Naive B cell (primary cell): ENCODE results near the gene KCNC3. TPM values are rescaled to one million over a fixed set of nuclear protein-coding genes. Genes with fewer than 3 reads are reported as not detected.

Experiments
- ATAC-seq, 2 donors: fragments of 150-1000 bp; cut with Tn5 transposase; 2 replicates each; pipeline ENCODE4 v1.10.0; 2021; ENCODE audit warnings: low read depth in 2 of 2, mild to moderate bottlenecking in 2 of 2, moderate library complexity in 2 of 2
- DNase-seq: peaks from one replicate; pipeline ENCODE4 v3.0.0; 2022
- H3K27ac Mint-ChIP-seq, 6 donors: one replicate each; pipeline ENCODE4 v1.8.0; 2020 to 2022; ENCODE audit warnings: mild to moderate bottlenecking in 6 of 6, mixed read lengths in 6 of 6, moderate library complexity in 5 of 6, inconsistent platforms in 2 of 6
- H3K27me3 Mint-ChIP-seq, 3 donors: one replicate each; pipeline ENCODE4 v1.8.0; 2021 to 2022; ENCODE audit warnings: mixed read lengths in 3 of 3, mild to moderate bottlenecking in 1 of 3
- H3K36me3 Mint-ChIP-seq, 2 donors: one replicate each; pipeline ENCODE4 v1.8.0; 2020 to 2022; ENCODE audit warnings: mixed read lengths in 2 of 2, inconsistent platforms in 1 of 2, mild to moderate bottlenecking in 1 of 2
- H3K4me1 Mint-ChIP-seq, 3 donors: one replicate each; pipeline ENCODE4 v1.8.0; 2020 to 2022; ENCODE audit warnings: mixed read lengths in 3 of 3, inconsistent platforms in 1 of 3, mild to moderate bottlenecking in 1 of 3, moderate library complexity in 1 of 3
- H3K4me3 Mint-ChIP-seq, 8 donors: one replicate each; pipeline ENCODE4 v1.8.0; 2020 to 2022; ENCODE audit warnings: mild to moderate bottlenecking in 8 of 8, mixed read lengths in 8 of 8, moderate library complexity in 8 of 8, inconsistent platforms in 2 of 8
- H3K9me3 Mint-ChIP-seq, 7 donors: one replicate each; pipeline ENCODE4 v1.8.0; 2020 to 2022; ENCODE audit warnings: mixed read lengths in 7 of 7, mild to moderate bottlenecking in 5 of 7, inconsistent platforms in 2 of 7, moderate library complexity in 1 of 7
- polyA plus RNA-seq, 6 donors: library from polyadenylated mRNA; unstranded; fragments of 300-500 nt; fragmentation: Illumina TruSeq; gene quantifications; one replicate each; pipeline ENCODE4 v1.2.3, GENCODE V29; 2021; ENCODE audit warnings: low read depth in 6 of 6

Gene KCNC3
- polyA plus RNA-seq, 6 donors from 2014 or later = 0.08 to 0.12 TPM; not detected in 4

DNA sequence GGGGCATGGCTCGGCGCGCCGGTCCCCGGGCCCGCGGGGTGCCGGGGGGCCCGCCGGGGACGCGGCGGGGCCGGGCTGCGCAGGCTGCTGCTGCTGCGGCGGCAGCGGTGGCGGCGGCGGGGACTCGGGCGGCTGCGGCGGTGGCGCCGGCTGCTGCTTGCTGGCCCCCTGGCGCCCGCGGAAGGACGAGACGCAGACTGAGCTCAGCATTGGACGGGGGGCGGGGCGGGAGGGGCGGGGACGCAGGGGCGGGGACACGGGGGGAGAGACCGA, 368 bp downstream of the KCNC3 start:
- ATAC-seq (no peak), DNase-seq (no peak)
- Mint-ChIP-seq H3K4me3 (peak overlapping the region; percentile 86 to 96 (median 92)), H3K36me3 (peaks cover 0 to 12% of the 10 kb centered on the region in 2 donors), H3K9me3 (peaks cover 0 to 21% (median 7%) of the 10 kb centered on the region in 7 donors), H3K4me1 (peaks cover 68 to 73% (median 72%) of the 10 kb centered on the region in 3 donors), H3K27me3 (peaks cover 5 to 20% (median 13%) of the 10 kb centered on the region in 3 donors), H3K27ac (peak overlapping the region in 3 of 6 donors; percentile 54 to 97 (median 85))

DNA sequence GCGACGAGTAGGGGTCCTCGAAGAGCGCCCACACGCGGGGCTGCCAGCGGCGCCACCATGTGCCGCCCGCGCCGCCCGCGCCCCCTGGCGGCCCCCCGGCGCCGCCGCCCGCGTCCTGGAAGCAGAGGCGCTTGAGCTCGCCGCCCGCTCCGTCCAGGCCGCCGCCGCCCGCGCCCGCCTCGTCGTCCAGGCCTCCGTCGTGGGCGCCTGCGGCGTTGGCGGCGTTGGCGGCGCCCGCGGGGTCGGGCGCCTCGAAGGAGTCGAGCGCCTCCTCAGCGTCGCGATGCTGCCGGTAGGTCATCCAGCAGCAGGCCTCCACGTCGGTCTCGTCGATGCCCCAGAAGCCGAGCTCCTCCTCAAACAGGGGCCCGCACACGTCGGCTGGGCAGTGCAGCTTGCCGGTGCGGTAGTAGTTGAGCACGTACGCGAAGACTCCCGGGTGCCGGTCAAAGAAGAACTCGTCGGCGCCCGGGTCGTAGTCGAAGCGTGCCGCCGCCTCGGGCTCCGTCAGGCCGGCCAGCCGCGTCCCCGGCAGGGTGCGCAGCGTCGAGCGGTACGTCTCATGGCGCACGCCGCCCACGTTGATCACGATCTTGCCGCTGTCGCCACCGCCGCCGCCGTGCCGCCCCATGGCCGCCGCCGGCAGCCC, 829 bp downstream of the KCNC3 start:
- Mint-ChIP-seq H3K4me3 (peak overlapping the region in 5 of 8 donors; percentile 16 to 88 (median 76)), H3K4me1 (peaks cover 67 to 68% (median 67%) of the 10 kb centered on the region in 3 donors)
- DNase-seq = no peak

DNA sequence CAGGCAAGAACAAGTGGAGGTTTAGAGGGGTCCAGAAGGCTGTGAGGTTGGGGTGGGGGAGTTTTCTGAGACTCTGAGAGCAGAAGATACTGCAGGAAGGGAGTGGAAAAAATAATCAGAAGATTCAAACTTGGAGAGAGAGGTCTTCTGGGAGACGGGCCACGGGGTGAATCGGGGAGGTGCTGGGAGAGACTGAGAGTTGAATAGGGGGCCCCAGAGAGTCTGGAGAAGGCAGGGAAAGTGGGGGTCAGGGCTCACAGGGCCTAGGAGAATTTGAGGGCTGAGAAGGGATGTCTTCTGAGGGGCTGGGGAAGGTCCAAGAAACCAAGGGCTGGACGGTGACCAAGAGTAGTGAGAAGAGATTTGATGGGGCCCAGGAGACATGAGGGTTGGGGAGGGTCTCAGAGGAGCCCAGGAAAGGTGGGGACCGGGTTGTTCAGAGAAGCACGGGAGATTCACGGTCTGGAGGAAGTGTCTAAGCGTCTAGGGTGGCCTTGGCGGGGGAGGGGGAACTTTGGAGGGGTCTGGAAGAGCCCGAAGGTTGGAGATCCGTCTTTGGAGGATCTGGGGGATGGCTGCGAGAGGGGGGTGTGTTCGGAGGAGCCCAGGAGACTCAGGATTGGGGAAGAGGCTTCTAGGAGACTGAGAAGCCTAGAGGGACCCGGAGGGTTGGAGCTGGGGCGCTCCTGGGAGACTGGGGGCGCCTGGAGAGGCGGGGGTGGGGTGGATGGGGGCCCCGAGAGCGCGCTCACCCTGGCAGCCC, 1.5 kb downstream of the KCNC3 start:
- Mint-ChIP-seq H3K4me3 (peak overlapping the region; percentile 68 to 91 (median 82)), H3K36me3 (peaks cover 0 to 19% of the 10 kb centered on the region in 2 donors), H3K27me3 (peaks cover 5 to 20% (median 13%) of the 10 kb centered on the region in 3 donors), H3K27ac (peak overlapping the region in 4 of 6 donors; percentile 21 to 91 (median 80)), H3K9me3 (peaks cover 0 to 21% (median 7%) of the 10 kb centered on the region in 7 donors), H3K4me1 (peaks cover 61 to 64% (median 63%) of the 10 kb centered on the region in 3 donors)
- DNase-seq = no peak
- no peak for ATAC-seq

More for the DNA sequence above, 829 bp downstream of the KCNC3 start:
- no peak for ATAC-seq
- peaks cover 0 to 21% (median 7%) of the 10 kb centered on the region in 7 donors for H3K9me3 Mint-ChIP-seq
- peak overlapping the region in 1 of 6 donors; percentile 79 for H3K27ac Mint-ChIP-seq
- H3K36me3 Mint-ChIP-seq = peaks cover 0 to 16% of the 10 kb centered on the region in 2 donors
- peaks cover 5 to 20% (median 13%) of the 10 kb centered on the region in 3 donors for H3K27me3 Mint-ChIP-seq

DNA sequence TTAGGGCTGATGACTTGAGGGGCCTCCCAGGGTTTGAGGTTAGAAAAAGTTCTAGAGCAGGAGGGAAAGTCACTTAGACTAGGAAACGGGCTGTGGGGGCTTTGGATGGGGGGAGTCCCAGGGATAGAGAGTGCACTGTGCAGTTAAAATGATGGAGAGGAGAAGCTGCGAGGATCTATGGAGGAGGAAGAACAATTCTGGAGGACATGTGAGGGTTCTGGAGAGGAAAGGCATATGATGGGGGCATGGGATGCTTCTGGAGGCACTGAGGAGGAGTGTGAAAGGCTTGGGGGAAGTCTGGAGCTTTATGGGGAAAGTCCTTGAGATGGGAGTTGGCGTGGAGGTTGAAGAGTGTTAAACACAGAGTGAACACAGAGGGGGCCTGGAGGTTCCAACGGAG, 2.2 kb downstream of the KCNC3 start:
- peaks cover 5 to 20% (median 13%) of the 10 kb centered on the region in 3 donors for H3K27me3 Mint-ChIP-seq
- peak overlapping the region in 4 of 6 donors; percentile 18 to 91 (median 78) for H3K27ac Mint-ChIP-seq
- H3K4me1 Mint-ChIP-seq = peaks cover 55 to 63% (median 57%) of the 10 kb centered on the region in 3 donors
- peaks cover 0 to 21% (median 7%) of the 10 kb centered on the region in 7 donors for H3K9me3 Mint-ChIP-seq
- H3K4me3 Mint-ChIP-seq = peak overlapping the region; percentile 35 to 91 (median 82)
- no peak for DNase-seq
- peaks cover 0 to 25% of the 10 kb centered on the region in 2 donors for H3K36me3 Mint-ChIP-seq
- ATAC-seq = no peak

DNA sequence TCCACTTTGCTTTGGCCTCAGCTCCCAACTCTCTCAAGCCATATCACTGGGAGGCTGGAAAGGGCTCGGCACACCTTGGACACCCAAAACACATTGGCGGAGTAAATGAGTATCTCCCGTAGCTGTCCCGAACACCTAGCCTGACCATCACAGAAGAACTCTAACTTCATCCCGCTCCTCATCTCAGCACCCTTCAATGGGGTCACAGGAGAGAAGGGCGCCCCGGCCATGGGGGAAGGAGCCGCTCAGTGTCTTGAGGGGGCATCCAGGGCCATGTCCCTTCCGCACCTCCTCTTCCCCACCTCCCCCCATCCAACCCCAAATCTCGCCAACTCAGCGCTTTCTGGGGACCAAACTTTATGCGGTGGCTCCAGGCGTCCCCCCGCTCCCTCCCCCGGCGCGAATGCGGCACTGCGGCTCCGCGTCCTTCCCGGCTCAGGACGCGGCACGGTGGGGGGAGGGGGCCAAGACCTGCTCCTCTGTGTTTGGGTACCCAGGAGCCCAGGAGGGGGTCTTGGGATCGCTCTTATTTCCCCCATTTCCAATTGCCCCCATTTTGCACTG, 3.0 kb downstream of the KCNC3 start:
- ATAC-seq = no peak
- peaks cover 0 to 25% of the 10 kb centered on the region in 2 donors for H3K36me3 Mint-ChIP-seq
- H3K27ac Mint-ChIP-seq = peak overlapping the region in 1 of 6 donors; percentile 85
- H3K9me3 Mint-ChIP-seq = peaks cover 0 to 16% (median 7%) of the 10 kb centered on the region in 7 donors
- H3K4me3 Mint-ChIP-seq = peak overlapping the region in 6 of 8 donors; percentile 15 to 91 (median 80)
- peaks cover 5 to 20% (median 13%) of the 10 kb centered on the region in 3 donors for H3K27me3 Mint-ChIP-seq
- peaks cover 46 to 55% (median 49%) of the 10 kb centered on the region in 3 donors for H3K4me1 Mint-ChIP-seq
- no peak for DNase-seq

DNA sequence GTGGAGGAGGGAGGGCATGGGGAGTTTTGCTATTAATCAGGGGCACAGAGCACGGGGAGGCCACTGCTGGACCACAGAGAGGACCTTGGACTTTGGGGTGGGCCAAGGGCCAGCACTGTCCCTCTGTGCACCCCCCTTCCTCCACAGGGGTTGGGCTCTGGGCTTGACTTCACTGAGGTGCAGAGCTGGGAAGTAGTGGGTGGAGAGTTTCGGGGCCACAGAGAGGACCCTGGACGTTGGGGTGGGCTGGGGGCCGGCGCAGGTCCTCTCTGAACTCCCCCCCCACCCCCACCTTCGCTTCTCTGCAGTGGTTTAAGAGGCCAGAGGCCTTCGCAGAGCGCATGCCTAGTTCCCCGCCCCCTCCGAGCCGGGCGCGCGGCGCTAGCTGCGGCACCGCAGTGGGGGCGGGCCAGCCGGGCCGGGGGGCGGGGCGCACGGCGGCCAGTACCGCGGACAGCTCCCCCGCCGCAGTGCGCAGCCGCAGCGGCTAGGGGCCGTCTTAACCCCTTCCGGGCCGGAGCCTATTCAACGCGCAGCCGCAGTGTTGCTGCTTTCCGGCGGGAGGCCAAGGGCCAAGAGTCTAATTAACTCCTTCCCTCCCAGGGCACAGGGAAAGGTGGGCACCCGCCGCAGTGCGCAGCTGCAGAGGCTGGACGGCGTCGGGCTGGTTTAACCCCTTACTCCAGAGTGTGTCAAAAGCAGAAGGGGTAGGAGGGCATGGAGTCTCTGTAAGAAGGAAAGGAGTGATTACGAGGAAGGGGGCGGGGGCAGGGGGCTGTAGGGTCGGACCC, 3.7 kb downstream of the KCNC3 start:
- H3K4me3 Mint-ChIP-seq = peak overlapping the region in 6 of 8 donors; percentile 51 to 85 (median 60)
- peaks cover 5 to 20% (median 13%) of the 10 kb centered on the region in 3 donors for H3K27me3 Mint-ChIP-seq
- ATAC-seq (peak in 1 of 2 donors; percentile 18), DNase-seq (peak; percentile 74)
- peaks cover 0 to 25% of the 10 kb centered on the region in 2 donors for H3K36me3 Mint-ChIP-seq
- peak overlapping the region in 1 of 6 donors; percentile 23 for H3K27ac Mint-ChIP-seq
- peaks cover 0 to 16% (median 7%) of the 10 kb centered on the region in 7 donors for H3K9me3 Mint-ChIP-seq
- peaks cover 40 to 50% (median 45%) of the 10 kb centered on the region in 3 donors for H3K4me1 Mint-ChIP-seq

DNA sequence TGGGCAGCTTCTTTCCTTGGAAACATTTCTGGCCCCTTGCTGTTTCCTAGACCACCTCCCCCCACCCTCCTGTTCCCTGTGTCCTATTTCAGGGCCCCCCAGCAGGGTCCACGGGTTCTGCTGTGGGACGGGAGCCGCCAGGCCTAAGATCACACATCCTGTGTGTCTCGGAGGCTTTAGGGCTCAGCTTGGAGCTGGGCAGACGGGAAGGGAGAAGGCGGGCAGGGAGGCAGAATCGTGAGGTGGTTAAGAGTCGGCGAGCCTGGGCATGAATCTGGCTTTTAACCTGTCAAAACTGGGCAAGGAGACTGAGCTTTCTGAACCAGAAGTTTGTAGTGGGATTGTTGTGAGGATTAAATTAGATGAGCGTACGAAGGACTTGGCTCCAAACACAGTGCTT, 4.8 kb downstream of the KCNC3 start:
- no peak for ATAC-seq
- DNase-seq = no peak
- peak overlapping the region in 1 of 6 donors; percentile 72 for H3K27ac Mint-ChIP-seq
- peaks cover 28 to 39% (median 33%) of the 10 kb centered on the region in 3 donors for H3K4me1 Mint-ChIP-seq
- peaks cover 0 to 25% of the 10 kb centered on the region in 2 donors for H3K36me3 Mint-ChIP-seq
- H3K9me3 Mint-ChIP-seq = peaks cover 0 to 7% (median 1%) of the 10 kb centered on the region in 7 donors
- peaks cover 5 to 15% (median 13%) of the 10 kb centered on the region in 3 donors for H3K27me3 Mint-ChIP-seq
- H3K4me3 Mint-ChIP-seq = peak overlapping the region in 2 of 8 donors; percentile 73 to 82

DNA sequence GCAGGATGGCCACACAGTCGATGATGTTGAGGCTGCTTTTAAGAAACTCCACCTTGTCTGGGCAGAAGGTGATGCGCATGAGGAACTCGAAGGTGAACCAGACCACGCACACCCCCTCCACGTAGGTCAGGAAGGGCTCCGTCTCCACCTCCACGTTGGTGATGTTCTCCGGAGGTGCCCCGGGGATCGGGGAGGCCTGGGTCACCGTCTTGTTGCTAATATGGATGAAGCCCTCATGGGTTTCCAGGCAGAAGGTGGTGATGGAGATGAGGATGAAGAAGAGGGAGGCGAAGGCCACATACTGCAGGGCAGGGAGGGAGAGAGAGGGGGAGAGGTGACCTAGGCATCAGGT, 5.4 kb downstream of the KCNC3 start:
- Mint-ChIP-seq H3K9me3 (peaks cover 0 to 5% (median 0%) of the 10 kb centered on the region in 7 donors), H3K36me3 (peaks cover 0 to 25% of the 10 kb centered on the region in 2 donors), H3K27ac (no peak overlapping the region), H3K27me3 (peaks cover 5 to 14% (median 13%) of the 10 kb centered on the region in 3 donors), H3K4me1 (peaks cover 25 to 37% (median 29%) of the 10 kb centered on the region in 3 donors), H3K4me3 (peak overlapping the region in 1 of 8 donors; percentile 27)
- ATAC-seq = no peak
- DNase-seq = no peak

DNA sequence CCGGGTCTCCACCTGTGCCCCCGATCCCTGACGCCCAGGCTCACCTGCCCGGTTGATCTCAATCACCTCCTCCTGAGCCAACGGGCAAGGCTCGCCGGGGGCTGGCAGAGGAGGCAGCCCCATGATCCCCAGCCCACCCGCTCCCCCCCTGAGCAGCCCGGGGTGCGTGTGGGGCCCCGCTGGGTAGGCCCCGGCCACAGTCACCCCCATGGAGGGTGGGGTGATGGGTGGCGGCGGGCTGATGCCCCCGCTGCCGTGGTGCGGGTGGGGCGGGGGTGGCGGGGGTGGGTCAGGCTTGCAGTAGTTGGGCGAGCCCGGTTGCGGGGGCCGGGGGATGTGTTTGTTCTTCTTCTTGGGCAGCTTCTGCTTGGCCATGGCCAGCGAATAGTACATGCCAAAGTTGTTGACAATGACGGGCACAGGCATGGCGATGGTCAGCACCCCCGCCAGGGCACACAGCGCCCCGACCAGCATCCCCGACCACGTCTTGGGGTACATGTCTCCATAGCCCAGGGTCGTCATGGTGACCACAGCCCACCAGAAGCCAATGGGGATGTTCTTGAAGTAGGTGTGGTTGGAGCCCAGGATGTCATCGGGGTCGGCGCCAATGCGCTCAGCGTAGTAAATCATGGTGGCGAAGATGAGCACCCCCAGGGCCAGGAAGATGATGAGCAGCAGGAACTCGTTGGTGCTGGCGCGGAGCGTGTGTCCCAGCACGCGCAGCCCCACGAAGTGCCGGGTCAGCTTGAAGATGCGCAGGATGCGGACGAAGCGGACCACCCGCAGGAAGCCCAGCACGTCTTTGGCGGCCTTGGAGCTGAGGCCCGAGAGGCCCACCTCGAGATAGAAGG, 6.0 kb downstream of the KCNC3 start:
- H3K27me3 Mint-ChIP-seq = peaks cover 5 to 14% (median 13%) of the 10 kb centered on the region in 3 donors
- ATAC-seq (no peak), DNase-seq (no peak)
- peaks cover 25 to 37% (median 29%) of the 10 kb centered on the region in 3 donors for H3K4me1 Mint-ChIP-seq
- peak overlapping the region in 1 of 6 donors; percentile 61 for H3K27ac Mint-ChIP-seq
- peaks cover 0 to 5% (median 0%) of the 10 kb centered on the region in 7 donors for H3K9me3 Mint-ChIP-seq
- H3K4me3 Mint-ChIP-seq = peak overlapping the region in 1 of 8 donors; percentile 27
- peaks cover 0 to 25% of the 10 kb centered on the region in 2 donors for H3K36me3 Mint-ChIP-seq

DNA sequence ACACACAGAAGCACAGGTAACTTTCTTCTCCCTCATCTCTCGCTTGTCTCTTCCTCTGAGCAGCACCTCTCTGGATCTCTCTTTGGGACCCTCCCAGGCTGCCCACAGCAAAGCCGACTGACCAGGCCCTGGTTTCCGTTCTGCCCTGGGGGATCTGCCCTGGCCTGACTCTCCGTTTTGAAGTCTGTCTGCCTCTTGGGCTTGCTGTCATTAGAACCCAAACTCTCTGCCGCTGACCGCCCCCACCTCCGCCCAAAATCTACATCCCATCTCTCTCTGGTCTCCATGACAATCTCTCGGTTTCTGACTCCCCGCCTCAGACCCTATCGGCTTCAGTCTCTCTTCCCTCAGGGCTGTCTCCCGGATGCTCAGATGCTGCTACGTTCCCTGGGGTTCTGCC, 6.9 kb downstream of the KCNC3 start:
- H3K36me3 Mint-ChIP-seq = peaks cover 0 to 20% of the 10 kb centered on the region in 2 donors
- DNase-seq = no peak
- no peak for ATAC-seq
- H3K27me3 Mint-ChIP-seq = peaks cover 6 to 14% (median 8%) of the 10 kb centered on the region in 3 donors
- H3K4me3 Mint-ChIP-seq = peak overlapping the region in 1 of 8 donors; percentile 35
- no peak overlapping the region for H3K27ac Mint-ChIP-seq
- peaks cover 18 to 35% (median 30%) of the 10 kb centered on the region in 3 donors for H3K4me1 Mint-ChIP-seq
- H3K9me3 Mint-ChIP-seq = peaks cover 0 to 5% (median 1%) of the 10 kb centered on the region in 7 donors

DNA sequence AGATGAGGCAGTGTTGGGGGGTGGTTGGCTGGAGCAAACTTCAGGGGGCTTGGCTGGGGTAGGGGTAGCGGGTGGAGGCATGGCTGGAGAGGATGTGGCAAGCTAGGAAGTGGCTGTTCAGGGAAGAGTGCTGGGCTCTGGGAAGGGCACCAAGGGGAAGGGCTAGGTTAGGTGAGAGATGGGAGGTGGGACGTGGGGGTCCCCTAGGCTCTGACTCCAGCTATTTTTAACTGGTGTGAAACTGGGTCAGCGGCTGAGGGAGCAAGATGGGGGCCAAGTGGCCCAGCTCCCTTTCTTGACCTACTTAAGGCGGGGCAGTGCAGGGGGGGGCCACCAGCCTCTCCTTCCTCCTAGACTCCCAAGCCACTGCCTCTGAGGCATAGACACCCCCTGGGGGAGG, 7.3 kb downstream of the KCNC3 start:
- DNase-seq (no peak), ATAC-seq (no peak)
- Mint-ChIP-seq H3K4me3 (peak overlapping the region in 1 of 8 donors; percentile 35), H3K36me3 (peaks cover 0 to 16% of the 10 kb centered on the region in 2 donors), H3K9me3 (peaks cover 0 to 4% (median 1%) of the 10 kb centered on the region in 7 donors), H3K4me1 (peaks cover 14 to 31% (median 26%) of the 10 kb centered on the region in 3 donors), H3K27ac (no peak overlapping the region), H3K27me3 (peaks cover 2 to 12% (median 4%) of the 10 kb centered on the region in 3 donors)
